GM12875 (cell line): Measurements from ENCODE around the gene PDE6B.

Experiments used
- H3K4me3 ChIP-seq: one replicate; pipeline ENCODE4 v1.5.1; 2011; ENCODE audit warnings: low read depth, low read length, control low read depth
- TF ChIP-seq, protein P1 (sequence below): IDR thresholded peaks from 2 replicates; pipeline ENCODE4 v1.5.1; 2011; ENCODE audit warnings: low read depth, mild to moderate bottlenecking, control low read depth, inconsistent platforms, low read length, moderate library complexity, borderline replicate concordance; ENCODE audit not compliant: insufficient read depth

PDE6B gene

DNA sequence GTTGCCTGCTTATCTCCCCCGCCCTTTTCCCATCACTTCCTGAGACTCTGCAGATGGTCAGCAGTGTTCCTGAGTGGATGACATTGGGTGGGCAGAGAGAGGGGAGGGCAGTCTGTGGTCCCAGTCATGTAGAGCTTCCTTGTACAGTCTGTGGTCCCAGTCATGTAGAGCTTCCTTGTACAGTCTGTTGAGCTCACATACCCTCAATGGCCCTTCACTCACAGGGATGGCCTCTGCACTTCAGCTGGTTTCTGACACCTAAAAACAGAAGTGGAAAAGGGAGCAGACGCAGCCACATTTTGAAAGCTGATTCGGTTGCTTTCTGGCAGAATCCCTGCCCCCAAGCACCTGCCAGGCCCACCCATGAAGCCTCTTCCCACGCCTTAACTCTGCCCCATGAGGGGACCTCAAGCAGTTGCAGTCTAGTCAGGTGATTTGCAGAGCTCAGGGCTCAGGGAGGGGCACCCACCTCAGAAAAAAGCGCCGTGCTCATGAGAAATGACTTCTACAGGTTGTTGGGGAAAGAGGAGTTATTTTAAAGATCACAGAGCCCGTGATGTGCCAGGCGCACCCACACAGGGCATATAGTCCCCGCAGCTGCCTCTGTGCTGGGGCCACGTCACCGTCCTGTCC is 45.7 kb upstream of the PDE6B start:
- TF ChIP-seq, protein P1, sequence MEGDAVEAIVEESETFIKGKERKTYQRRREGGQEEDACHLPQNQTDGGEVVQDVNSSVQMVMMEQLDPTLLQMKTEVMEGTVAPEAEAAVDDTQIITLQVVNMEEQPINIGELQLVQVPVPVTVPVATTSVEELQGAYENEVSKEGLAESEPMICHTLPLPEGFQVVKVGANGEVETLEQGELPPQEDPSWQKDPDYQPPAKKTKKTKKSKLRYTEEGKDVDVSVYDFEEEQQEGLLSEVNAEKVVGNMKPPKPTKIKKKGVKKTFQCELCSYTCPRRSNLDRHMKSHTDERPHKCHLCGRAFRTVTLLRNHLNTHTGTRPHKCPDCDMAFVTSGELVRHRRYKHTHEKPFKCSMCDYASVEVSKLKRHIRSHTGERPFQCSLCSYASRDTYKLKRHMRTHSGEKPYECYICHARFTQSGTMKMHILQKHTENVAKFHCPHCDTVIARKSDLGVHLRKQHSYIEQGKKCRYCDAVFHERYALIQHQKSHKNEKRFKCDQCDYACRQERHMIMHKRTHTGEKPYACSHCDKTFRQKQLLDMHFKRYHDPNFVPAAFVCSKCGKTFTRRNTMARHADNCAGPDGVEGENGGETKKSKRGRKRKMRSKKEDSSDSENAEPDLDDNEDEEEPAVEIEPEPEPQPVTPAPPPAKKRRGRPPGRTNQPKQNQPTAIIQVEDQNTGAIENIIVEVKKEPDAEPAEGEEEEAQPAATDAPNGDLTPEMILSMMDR: no peak
- no peak overlapping the region for H3K4me3 ChIP-seq

DNA sequence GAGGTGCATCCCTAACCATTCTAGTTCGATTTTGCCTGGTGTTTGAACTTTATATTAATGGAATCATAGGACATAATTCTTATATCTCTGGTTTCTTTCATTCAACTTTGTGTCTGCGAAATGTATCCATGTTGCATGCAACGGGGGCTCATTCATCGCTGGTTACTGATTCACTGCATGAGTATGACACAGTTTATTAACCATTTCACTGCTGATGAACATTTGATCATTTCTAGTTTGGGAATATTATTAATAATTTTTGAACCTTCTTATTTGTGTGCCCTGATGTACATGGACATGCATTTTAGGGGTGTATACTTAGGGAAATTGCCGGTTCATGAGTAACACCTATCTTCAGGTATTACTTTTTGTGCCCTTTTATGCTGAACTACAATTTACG is 44.2 kb upstream of the PDE6B start:
- H3K4me3 ChIP-seq: no peak overlapping the region
- TF ChIP-seq, protein P1: no peak

GRCh38 chr4:581753-582361 is 43.5 kb upstream of the PDE6B start:
- TF ChIP-seq, protein P1: no peak
- H3K4me3 ChIP-seq: no peak overlapping the region

- TF ChIP-seq, protein P1: no peak
- no peak overlapping the region for H3K4me3 ChIP-seq
Observed at GRCh38 chr4:583820-584219, 41.6 kb upstream of the PDE6B start.

DNA sequence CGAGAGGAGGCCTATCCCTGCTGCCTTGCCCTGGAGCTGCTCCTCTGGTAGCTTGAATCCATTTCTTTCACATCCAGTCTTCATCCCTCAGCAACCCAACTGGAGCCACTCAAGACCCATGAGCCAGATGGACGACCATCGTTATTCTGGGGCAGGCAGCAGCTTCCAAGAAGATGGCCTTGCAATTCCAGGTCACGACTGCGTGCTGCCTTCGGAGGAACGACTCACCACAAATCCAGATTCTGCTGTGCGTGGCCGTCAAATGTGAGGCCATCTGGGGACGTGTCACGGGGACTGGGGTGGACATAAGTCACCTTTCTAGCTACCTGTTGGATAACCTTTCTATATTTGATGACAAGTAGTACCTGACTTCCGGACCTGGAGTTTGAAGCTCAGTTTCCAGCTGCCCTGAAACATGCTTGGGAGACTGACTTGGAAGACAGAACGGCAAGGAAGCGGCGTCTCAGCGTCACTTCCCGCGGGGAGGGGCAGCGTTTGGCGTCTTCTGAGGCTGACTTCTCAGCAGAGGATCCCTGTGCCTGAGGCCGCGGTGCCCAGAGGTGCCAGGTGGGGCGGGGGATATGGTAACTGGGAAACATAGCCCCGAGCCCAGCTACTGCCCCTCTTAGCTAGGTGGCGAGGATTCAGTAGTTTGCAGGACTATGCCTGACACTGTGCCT is 37.6 kb upstream of the PDE6B start:
- no peak overlapping the region for H3K4me3 ChIP-seq
- TF ChIP-seq, protein P1: no peak

DNA sequence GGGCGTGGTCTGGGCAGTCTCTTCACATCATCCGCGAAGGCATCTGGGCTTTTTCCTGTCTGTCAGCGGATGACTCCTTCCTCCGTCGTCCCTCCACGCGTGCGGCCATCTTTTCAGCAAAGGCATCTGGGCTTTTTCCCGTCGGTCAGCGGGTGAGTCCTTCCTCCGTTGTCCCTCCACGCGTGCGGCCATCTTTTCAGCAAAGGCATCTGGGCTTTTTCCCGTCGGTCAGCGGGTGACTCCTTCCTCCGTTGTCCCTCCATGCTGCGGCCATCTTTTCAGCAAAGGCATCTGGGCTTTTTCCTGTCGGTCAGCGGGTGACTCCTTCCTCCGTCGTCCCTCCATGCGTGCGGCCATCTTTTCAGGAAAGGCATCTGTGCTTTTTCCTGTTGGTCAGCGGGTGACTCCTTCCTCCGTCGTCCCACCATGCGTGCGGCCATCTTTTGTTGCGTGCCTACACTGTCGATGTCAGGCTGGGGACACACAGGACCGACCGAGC is 37.0 kb upstream of the PDE6B start:
- H3K4me3 ChIP-seq: no peak overlapping the region
- TF ChIP-seq, protein P1: no peak
